Hematopoietic multipotent progenitor cell treated with erythropoietin and hydrocortisone succinate and interleukin-3 and kit ligand, for 6 days (in vitro differentiated cells): Measurements from ENCODE around the gene FTSJ3.
A peak's percentile ranks its signal among the peaks of the same experiment; 100 is the strongest.

Experiments used
- DNase-seq: peaks from one replicate; pipeline ENCODE4 v3.0.0-alpha.2; 2015

FTSJ3 gene

DNA sequence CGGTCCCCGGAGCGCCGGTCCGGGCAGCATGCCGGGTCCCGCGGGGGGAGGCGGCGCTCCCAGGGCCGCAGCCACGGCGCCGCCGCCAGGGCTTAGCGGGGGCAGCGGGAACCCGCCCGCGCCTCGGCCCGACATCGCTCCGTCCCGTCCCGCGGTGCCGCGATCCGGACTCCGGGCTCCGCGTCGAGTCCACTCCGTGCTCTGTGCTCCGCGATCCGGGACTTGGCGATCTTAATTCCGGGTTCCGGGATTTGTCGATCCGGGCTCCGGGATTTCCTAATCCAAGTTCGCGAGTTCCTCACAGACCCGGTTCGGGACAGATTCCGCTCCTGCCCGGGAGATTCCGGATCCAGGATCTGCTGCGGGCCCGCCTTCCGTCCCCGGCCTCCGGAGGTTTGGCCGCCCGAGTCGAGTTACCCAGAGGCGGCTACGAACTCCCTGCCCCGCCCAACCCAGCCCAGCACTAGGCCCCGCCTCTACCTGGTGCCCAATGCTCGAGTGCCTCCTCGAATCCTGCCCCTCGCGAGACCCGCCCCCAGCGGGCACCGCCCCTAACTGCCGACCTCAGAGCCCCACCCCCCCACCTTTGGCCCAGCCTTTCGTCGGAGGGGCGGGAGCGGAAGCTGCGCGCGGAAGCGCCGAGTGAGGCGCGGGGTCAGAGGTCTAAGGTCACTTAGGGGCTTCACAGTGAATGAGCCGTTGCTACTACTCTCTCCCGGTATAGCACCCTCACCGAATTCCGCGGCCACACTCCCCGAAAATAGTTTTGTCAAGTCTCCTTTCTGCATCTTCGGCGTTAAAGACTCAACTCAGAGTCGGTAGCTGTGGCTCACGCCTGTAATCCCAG is 15.3 kb upstream of the FTSJ3 start, which contains the start of gene SMARCD2:
Gene SMARCD2 (minus strand): TSS at position 146 of the 847 bp plus-strand sequence. CDS start 11 bp downstream, at position 135.
- DNase-seq: peak; percentile 99

- DNase-seq: peak; percentile 31
Observed at GRCh38 chr17:63842173-63842539, 14.7 kb upstream of the FTSJ3 start.

DNA sequence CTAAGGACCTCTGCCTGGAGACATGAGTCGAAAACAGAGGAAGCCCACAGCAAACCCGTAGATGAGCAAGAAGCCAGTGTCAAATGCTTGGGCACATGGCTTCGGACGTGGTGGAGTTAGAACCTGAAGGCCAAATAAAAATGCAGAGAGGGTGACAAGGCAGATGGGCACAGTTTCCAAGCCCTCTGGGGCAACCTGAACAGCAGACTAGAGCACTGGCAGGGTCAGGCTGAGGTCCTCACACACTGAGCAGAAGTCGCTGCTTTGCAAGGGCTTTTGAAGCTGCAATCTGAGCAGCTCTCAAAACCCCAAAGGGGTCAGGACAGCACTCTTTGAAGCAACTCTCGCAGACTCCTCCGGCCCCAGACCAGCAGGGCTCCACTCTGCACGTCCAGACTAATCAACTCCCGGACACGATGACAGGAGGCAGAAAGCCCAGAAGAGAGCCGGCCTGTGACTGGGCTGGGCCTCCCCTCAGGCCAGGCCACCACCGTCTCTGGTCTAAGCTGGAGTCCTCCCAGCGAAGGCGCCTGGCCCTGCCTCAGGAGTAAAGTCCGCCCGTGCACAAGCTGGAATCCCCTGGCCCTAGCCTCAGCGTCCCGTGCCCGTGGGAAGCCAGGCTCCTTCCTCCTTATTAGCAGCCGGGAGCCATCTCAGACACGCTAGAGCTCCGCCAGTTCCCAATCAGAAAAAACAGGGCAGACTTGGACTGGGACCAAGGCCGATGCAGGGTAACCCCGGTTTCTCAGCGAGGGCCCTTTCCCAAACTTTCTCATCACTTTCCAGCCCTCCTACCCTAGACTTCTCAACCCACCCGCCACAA is 14.1 kb upstream of the FTSJ3 start:
- peak; percentile 48 for DNase-seq

DNA sequence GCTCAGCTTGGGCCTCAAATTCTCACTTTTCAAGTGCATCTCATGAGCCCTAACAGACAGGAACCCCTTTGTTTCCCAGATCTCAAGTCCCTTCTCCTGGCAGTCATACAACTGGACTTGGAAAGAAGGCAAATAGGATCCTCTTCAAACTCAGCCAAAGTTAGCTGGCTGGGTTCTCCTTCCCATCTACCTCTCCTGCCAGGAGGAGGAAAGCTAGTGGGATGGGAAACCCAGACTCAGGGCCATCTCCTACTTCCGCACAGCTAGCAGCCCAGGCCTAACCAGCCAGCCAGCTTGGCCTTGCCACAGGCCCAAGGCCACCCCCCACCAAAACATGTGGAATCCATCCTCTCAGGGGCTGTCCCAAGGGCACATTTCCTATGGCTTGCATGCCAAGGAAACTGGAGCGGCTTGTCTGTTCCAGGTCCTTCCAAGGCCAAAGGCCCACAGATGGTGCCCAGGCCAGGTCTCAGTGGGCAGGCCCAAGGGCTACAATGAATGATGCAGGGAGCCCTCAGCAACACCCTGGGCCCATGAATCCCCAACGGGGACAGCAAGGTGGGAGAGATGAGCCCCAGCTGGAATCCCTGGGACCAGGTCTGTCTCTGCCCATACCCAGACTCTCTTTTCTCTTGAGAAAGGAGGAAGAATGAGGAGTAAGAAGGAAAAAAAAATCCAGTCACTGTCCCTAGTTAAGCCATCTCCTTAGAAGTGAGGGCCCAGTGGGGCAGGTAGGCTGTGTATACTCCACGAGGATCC is 13.3 kb upstream of the FTSJ3 start:
- DNase-seq: no peak

DNA sequence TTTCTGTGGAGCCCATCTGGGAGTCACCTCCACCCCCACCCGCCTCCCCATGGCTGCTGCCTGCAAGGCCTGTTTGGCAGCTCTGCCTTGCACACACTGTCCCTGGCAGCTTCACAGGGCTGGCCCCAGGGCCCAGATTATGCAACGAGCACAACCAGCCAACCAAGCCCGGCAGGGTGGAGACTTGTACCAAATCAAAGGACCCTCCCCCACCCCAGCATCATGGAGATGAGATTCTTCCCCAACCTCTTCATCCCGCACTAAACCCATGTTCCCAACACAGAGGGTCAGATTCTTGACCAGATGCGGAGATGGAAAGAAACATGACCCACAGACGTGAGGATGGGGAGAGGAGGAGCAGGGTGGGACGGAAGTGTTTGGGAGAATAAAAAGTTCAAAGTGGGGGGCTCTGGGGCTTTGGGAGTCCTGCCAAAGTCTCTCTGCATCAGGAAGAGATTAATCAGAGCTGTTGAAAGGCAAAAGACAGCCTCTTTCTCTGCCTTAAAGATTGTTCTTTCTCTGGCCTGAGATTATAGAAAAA is 11.2 kb upstream of the FTSJ3 start:
- peak; percentile 33 for DNase-seq

DNA sequence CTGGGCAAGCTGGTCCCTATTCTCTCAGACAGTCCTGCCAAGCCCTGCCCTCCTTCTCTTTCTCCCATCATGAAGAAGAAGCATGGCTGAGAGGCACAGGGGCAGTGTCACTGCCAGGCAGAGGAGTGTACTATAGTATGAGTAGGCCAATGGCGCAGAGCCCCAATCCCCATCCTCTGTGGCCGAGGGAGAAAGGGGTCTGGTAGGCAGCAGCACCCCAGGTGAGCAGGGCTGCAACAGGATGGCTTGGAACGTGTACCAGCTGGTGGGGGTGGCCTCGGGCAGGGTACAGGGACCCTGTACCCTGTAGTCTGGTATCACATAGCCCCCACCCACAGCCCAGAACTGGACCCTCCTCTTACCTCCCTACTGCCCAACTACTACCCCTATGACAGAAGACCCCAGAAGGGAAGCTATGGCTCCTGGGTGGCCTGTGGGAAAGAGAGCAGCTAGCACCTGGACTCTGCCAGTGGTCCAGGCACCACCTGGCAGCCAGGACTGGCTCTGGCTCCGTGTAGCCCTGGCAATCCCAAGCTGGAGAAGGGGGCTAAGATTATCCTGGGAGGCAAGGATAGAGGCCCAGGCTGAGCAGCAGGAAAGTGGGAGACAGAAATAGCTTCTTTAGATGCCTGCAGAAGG is 10.6 kb upstream of the FTSJ3 start:
- DNase-seq: no peak

DNA sequence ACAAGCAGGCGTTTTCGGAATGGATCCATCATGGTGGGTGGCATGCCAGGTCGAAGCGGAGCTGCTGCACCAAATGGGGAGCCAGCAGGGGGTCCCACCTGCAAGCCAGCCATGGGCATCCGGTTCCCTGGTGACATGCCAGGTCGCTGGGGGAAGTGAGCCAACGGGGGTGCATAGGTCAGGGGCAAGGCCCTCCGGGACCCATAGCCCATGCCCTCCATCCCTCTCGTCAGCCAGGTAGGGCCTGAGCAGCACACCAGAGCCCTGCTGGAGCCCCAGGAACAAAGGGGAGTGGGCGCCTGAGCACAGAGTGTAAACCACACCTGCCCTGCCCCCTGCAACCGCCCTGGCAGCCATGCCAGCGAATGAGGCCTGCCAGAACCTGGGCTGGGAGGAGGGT is 10.0 kb upstream of the FTSJ3 start:
- no peak for DNase-seq

- no peak for DNase-seq
Observed at GRCh38 chr17:63836811-63837210, 9.3 kb upstream of the FTSJ3 start.

DNA sequence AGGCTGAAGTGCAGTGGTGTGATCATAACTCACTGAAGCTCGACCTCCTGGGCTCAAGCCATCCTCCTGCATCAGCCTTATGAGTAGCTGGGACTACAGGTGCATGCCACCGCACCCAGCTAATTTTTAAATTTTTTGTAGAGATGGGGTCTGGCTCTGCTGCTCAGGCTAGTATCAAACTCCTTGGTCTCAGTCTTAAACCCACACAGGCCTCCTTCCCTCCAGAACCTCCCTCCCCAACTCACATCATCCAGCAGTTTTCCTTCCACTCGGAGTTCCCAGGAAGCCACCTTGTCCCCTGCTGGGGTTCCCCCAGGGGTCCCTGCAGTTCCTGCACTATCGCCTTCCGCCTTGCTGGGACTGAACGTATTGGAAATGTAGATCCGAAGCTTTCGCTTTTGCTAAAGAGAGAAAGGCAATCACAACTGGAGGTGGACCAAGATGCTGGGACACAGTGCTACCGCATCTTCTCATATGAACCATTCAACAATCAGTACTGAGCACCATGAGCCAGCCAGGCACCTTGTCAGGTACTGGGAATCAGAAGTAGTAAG is 7.8 kb upstream of the FTSJ3 start:
- DNase-seq: no peak

GRCh38 chr17:63834431-63835166 is 7.1 kb upstream of the FTSJ3 start:
- peak; percentile 90 for DNase-seq

DNA sequence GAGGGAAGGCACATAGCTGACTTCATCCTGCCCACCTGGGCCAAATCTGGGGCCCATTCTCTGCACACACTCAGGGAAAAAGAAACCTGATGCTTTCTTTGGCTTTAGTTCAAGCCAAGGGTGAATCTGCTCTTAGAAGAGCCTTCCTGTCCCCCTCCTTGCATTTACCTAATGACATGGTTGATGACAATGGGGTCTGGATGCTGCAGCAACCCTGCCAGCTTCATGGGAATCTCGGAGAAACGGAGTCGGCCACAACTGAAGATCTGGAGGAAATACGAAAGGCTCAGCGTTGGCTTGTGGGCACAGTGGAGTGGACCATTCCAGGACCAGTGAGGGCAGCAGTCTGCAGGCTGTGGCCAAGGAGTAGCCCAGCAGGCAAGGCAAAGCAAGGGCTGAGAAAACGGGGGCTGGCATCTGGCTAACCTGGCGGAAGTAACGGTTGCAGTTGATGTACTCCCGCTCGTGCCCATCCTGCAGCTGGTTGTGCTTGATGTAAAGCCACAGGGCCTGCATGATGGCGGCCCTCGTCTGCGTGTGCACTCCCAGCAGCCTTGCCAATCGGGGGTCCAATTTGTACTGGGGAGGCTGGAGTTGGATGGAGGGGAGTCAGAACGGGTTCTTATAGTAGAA is 6.4 kb upstream of the FTSJ3 start:
- DNase-seq: no peak

DNA sequence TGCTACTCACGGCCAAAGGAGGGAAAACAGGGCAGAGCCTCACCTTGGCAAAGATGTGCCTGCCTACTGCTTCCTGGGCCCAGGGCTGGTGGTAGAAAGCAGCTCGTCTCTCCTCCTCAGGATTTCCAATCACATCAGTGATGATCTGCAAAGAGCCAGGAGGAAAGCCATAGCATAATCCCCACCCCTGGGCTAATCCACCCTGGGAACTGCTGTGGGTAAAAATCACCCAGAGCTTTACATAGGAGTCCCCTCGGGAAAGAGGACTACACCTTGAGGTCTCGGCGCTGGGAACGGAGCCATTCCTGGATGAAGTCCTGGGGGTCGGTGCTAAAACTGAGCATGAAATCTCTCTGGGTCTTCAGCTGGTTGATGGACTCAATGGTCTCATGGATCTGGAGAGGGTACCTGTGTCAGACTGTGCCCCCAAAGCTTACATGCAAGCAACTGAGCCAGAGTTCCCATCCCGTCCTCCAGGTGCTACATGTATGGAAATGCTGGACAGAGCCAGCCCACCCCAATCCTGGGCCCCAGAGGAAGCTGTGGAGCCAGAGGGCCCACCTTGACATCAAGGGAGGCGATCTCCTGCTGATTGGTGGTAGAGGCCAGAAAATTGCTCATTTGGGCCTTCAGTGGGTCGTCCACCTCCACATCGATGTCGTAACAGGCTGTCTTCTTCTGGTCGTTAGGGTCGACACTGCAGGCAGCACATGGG is 5.7 kb upstream of the FTSJ3 start:
- no peak for DNase-seq

DNA sequence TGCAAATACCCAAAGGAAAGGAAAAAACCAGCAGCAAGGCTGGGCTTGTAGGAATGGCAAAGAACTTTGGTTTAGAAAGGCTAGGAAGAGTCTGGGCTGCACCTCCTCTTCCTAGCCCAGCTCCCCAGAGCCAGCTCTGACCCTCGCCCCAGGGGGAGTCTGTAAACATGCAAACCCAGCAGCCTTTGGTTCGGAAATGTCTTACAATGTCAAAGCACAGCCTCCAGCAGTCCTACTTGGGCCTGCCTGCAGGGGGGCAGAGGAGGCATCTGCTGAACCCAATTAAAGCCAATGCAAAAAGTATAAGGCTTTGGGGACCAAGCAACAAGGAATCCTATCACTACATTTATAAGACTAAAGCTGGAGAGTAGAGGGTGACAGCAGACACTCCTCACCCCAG is 5.0 kb upstream of the FTSJ3 start:
- DNase-seq: peak; percentile 30

- no peak for DNase-seq
Observed at GRCh38 chr17:63832014-63832413, 4.6 kb upstream of the FTSJ3 start.

GRCh38 chr17:63831505-63831904 is 4.0 kb upstream of the FTSJ3 start:
- no peak for DNase-seq

DNA sequence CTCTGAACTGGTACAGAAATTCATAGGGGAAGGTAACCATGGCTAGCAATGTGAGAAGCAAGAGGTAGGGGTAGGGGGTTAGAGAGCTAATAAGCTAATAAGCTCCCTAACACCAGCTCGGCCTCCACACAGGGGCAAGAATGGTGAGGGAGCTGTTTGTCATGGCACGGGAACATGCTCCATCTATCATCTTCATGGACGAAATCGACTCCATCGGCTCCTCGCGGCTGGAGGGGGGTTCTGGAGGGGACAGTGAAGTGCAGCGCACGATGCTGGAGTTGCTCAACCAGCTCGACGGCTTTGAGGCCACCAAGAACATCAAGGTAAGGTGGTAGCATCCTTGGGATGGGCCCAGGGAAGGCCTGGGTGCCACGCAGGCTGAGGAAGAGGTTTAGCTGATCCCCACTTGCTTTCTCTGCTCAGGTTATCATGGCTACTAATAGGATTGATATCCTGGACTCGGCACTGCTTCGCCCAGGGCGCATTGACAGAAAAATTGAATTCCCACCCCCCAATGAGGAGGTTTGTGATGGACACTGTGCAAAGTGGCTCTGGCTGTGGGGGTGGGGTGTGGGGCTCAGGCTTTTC is 3.5 kb upstream of the FTSJ3 start:
- DNase-seq: no peak

DNA sequence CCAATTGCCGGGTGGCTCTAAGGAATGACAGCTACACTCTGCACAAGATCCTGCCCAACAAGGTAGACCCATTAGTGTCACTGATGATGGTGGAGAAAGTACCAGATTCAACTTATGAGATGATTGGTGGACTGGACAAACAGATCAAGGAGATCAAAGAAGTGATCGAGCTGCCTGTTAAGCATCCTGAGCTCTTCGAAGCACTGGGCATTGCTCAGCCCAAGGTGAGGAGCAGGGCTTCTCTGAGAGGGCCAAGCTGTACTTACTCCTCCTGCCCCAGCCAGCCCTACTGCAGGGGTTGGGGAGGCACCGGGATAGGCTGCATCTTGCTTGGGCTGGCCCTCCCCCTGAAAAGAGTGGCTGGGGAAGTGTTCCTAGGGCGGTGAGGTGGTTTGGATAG is 2.8 kb upstream of the FTSJ3 start:
- DNase-seq: no peak

DNA sequence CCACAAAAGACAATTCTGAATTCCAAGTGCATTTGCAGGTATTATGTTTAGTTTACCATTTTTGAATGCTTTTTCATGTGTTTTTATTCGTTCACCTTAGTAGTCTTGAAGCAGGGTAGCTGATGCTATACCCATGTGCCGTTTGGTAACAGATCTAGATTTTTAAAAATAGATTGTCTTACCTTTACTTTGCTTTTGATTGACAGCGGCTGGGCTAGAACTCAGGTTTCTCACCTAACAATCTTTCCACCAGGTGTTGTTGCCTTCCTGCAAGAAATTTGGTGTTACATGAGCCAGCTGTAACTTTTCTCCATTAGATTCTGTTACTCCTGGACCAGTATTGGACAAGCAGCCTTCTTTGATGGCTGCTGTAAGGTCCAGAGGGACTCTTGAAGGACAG is 1.5 kb upstream of the FTSJ3 start:
- DNase-seq: no peak

GRCh38 chr17:63827801-63828221 is 348 bp upstream of the FTSJ3 start:
- peak; percentile 30 for DNase-seq

GRCh38 chr17:63826468-63827001 is 928 bp downstream of the FTSJ3 start:
- DNase-seq: no peak
